ENCODE measurements around the gene MYO7A.

MYO7A gene

GRCh38 chr11:77170107-77170506 is 42.1 kb downstream of the MYO7A start:
- no peak for DNase-seq

GRCh38 chr11:77171254-77171653 is 43.2 kb downstream of the MYO7A start:
- DNase-seq, result no peak

- DNase-seq, result no peak
These were observed 44.0 kb downstream of the MYO7A start for GRCh38 chr11:77171885-77172665.

GRCh38 chr11:77172666-77172982 is 44.6 kb downstream of the MYO7A start:
- no peak for DNase-seq

GRCh38 chr11:77173494-77173893 is 45.4 kb downstream of the MYO7A start:
- no peak for DNase-seq

- no peak for DNase-seq
These were observed 46.5 kb downstream of the MYO7A start for GRCh38 chr11:77174559-77174958.

- no peak for DNase-seq
These were observed 47.2 kb downstream of the MYO7A start for GRCh38 chr11:77175021-77175842.

- DNase-seq, result no peak
These were observed 48.0 kb downstream of the MYO7A start for GRCh38 chr11:77175869-77176539.

- no peak for DNase-seq
These were observed 49.0 kb downstream of the MYO7A start for GRCh38 chr11:77176996-77177395.

GRCh38 chr11:77178150-77178549 is 50.1 kb downstream of the MYO7A start:
- no peak for DNase-seq

GRCh38 chr11:77179048-77179447 is 51.0 kb downstream of the MYO7A start:
- no peak for DNase-seq

- DNase-seq, result no peak
These were observed 51.6 kb downstream of the MYO7A start for GRCh38 chr11:77179681-77180080.

- DNase-seq, result no peak
These were observed 52.3 kb downstream of the MYO7A start for GRCh38 chr11:77180346-77180745.

- no peak for DNase-seq
These were observed 53.2 kb downstream of the MYO7A start for GRCh38 chr11:77181226-77181625.

GRCh38 chr11:77181799-77182541 is 53.9 kb downstream of the MYO7A start:
- DNase-seq, result no peak

- DNase-seq, result no peak
These were observed 54.7 kb downstream of the MYO7A start for GRCh38 chr11:77182542-77183430.

- DNase-seq, result no peak
These were observed 55.5 kb downstream of the MYO7A start for GRCh38 chr11:77183431-77183984.

GRCh38 chr11:77184136-77184860 is 56.3 kb downstream of the MYO7A start:
- DNase-seq, result no peak

GRCh38 chr11:77186302-77186701 is 58.3 kb downstream of the MYO7A start:
- no peak for DNase-seq

GRCh38 chr11:77187111-77187750 is 59.2 kb downstream of the MYO7A start:
- no peak for DNase-seq

All from CD4-positive, alpha-beta T cell treated with Interleukin-4 for 4 hours (primary cell).